Mesendoderm (in vitro differentiated cells): ENCODE results near the gene TRIM16.
"Not testable (repeated sequence)": the region's sequence is repeated elsewhere in the genome, so short reads cannot be mapped to it uniquely, and the experiment has no call there.

Experiments
- DNase-seq: peaks from one replicate; pipeline ENCODE4 v3.0.0; 2013
- H2AK5ac ChIP-seq: 2 replicates; pipeline ENCODE4 v1.6.1; 2013; ENCODE audit warnings: low read length, inconsistent platforms
- H2BK120ac ChIP-seq: 2 replicates; pipeline ENCODE4 v1.6.1; 2013; ENCODE audit warnings: low read depth, mild to moderate bottlenecking, low read length, moderate library complexity, mixed read lengths
- H2BK15ac ChIP-seq: replicated peaks from 2 replicates; pipeline ENCODE4 v1.6.1; 2013; ENCODE audit warnings: low read depth, mild to moderate bottlenecking, moderate library complexity
- H2BK5ac ChIP-seq: 2 replicates; pipeline ENCODE4 v1.6.1; 2013; ENCODE audit warnings: low read length, inconsistent platforms
- H3K18ac ChIP-seq: 2 replicates; pipeline ENCODE4 v1.6.1; 2013; ENCODE audit warnings: mild to moderate bottlenecking, low read length, mixed read lengths
- H3K23ac ChIP-seq: one replicate; pipeline ENCODE4 v1.6.1; 2013; ENCODE audit warnings: low read length
- H3K27ac ChIP-seq: 2 replicates; pipeline ENCODE4 v1.5.1; 2013; ENCODE audit warnings: low read depth, mild to moderate bottlenecking, inconsistent platforms, low read length, moderate library complexity
- H3K27me3 ChIP-seq: 2 replicates; pipeline ENCODE4 v1.6.1; 2013; ENCODE audit warnings: low read length, control low read depth, mild to moderate bottlenecking, inconsistent platforms; ENCODE audit not compliant: insufficient read depth, poor library complexity
- H3K36me3 ChIP-seq: 2 replicates; pipeline ENCODE4 v1.6.1; 2013; ENCODE audit warnings: low read length, inconsistent platforms; ENCODE audit not compliant: control insufficient read depth, insufficient read depth
- H3K4ac ChIP-seq: one replicate; pipeline ENCODE4 v1.6.1; 2013; ENCODE audit warnings: low read depth, mild to moderate bottlenecking, low read length, moderate library complexity
- H3K4me1 ChIP-seq: 2 replicates; pipeline ENCODE4 v1.6.1; 2013; ENCODE audit warnings: low read depth, low read length, inconsistent platforms; ENCODE audit not compliant: control insufficient read depth
- H3K4me2 ChIP-seq: 2 replicates; pipeline ENCODE4 v1.6.1; 2013; ENCODE audit warnings: low read length
- H3K4me3 ChIP-seq: 2 replicates; pipeline ENCODE4 v1.5.1; 2013; ENCODE audit warnings: mild to moderate bottlenecking, low read length
- H3K56ac ChIP-seq: one replicate; pipeline ENCODE4 v1.6.1; 2013; ENCODE audit warnings: low read length
- H3K79me1 ChIP-seq: 2 replicates; pipeline ENCODE4 v1.6.1; 2013; ENCODE audit warnings: low read length, inconsistent platforms
- H3K79me2 ChIP-seq: 2 replicates; pipeline ENCODE4 v1.6.1; 2013; ENCODE audit warnings: mild to moderate bottlenecking, low read length; ENCODE audit not compliant: control insufficient read depth, insufficient read depth
- H3K9ac ChIP-seq: 2 replicates; pipeline ENCODE4 v1.6.1; 2013; ENCODE audit warnings: low read length, inconsistent platforms
- H4K5ac ChIP-seq: one replicate; pipeline ENCODE4 v1.6.1; 2013; ENCODE audit warnings: low read length
- H4K8ac ChIP-seq: one replicate; pipeline ENCODE4 v1.6.1; 2013; ENCODE audit warnings: low read depth, mild to moderate bottlenecking, control low read depth, low read length, moderate library complexity
- WGBS: extraction: QIAGEN DNeasy Blood & Tissue Kit; methylation state at CpG from one replicate; pipeline ENCODE4 v1.1.7; 2013; ENCODE audit warnings: low lambda C conversion rate, missing lambda C conversion rate; ENCODE audit not compliant: insufficient coverage; ENCODE audit errors: extremely low coverage; 5-methylcytosine and 5-hydroxymethylcytosine counted together

The TRIM16 gene

DNA sequence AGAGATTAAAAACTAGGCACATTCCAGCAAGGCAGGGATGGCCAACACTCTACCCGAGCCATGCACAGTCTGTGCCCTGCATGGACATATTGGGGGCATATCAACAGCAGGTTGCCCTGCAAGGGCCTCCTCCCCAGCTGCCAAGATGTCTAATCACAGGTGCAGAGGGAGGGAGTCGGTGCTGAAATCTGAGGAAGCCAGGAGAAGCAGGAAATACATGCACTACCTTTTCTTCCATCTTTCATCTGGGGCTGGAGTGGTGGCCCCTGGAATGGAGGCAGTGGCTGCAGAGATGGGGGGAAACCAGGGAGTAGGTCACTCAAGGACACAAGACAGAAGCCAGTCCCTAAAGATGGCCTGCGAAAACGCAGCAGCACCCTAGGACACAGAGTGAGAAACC is 60.9 kb downstream of the TRIM16 start:
- not testable (repeated sequence) for H3K18ac ChIP-seq, H3K4ac ChIP-seq, H3K4me2 ChIP-seq, H3K23ac ChIP-seq, H3K4me3 ChIP-seq, H4K5ac ChIP-seq, H2BK5ac ChIP-seq, H3K9ac ChIP-seq, H2BK120ac ChIP-seq, H3K4me1 ChIP-seq, H4K8ac ChIP-seq, H3K36me3 ChIP-seq, H3K27ac ChIP-seq, DNase-seq, H3K79me1 ChIP-seq, H2BK15ac ChIP-seq, H3K79me2 ChIP-seq, H3K27me3 ChIP-seq, H2AK5ac ChIP-seq, H3K56ac ChIP-seq
- WGBS: no CpG with 5 or more reads among the region's 4 CpGs

DNA sequence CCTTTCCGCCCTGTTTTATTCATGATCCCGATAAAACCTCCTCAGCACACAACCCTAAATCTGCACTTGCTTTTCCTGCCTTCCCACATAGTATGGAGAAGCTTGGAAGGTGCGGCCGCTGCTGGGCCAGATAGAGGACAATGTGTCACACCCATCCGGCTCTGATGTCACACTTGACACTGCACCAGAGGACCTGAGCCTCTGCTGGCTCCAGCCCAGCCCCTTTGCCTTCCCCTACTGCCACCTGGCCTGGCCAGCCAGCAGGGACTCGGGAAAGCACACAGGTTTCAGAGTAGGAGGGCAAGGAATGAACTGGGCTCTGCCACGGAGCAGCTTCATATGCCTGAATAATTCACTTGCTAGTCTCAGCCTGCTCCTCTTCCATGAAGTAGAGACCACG is 62.0 kb downstream of the TRIM16 start:
- not testable (repeated sequence) for H3K27ac ChIP-seq, DNase-seq, H3K18ac ChIP-seq, H3K4me1 ChIP-seq, H3K79me2 ChIP-seq, H3K79me1 ChIP-seq, H4K5ac ChIP-seq, H3K9ac ChIP-seq, H4K8ac ChIP-seq, H3K23ac ChIP-seq, H2BK5ac ChIP-seq, H3K27me3 ChIP-seq, H3K4me3 ChIP-seq, H2BK120ac ChIP-seq, H3K4ac ChIP-seq, H3K4me2 ChIP-seq, H2AK5ac ChIP-seq, H3K36me3 ChIP-seq, H3K56ac ChIP-seq, H2BK15ac ChIP-seq
- WGBS: no CpG with 5 or more reads among the region's 8 CpGs

DNA sequence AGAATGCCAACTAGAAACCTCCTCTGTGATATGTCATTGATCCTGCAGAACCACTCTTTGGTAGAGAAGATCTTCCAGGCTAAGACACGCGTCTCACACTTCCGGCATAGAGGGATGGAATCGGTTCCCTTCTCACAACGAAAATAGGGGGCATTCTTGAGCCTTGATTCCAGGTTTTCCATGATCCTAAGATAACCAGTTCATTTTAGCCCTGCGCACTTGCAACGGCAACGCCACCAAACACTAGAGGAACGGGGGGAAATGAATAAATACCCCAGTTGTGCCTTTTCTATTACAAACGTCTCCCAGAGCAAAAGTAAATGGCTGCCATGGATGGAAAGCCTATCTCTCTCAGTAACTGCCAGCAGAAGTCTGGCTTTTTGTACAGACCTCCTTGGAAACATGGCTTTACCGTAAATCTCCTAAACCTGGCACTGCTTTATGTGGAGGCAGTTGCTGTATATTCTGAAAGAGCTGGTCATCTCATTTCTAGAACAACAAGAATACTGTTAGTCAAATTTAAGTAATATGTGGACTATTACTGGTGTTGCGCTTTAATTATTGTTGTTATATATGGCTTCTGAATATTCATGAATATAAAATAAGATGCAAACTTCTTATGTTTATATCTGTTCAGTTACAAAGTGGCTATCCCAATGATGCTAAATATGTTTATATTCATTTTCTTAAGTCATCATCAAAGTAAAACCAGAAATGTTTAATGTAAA is 64.6 kb downstream of the TRIM16 start, which contains the start of gene FBXW10B:
TSS of gene FBXW10B (minus strand) at position 374 of the 728 bp plus-strand sequence. CDS start at position 182, 192 bp downstream.
- not testable (repeated sequence) for H3K4me3 ChIP-seq, H3K36me3 ChIP-seq, H3K56ac ChIP-seq, H4K5ac ChIP-seq, H3K79me2 ChIP-seq, DNase-seq, H3K4me2 ChIP-seq, H3K27ac ChIP-seq, H2AK5ac ChIP-seq, H3K18ac ChIP-seq, H3K79me1 ChIP-seq, H3K4ac ChIP-seq, H3K27me3 ChIP-seq, H4K8ac ChIP-seq, H3K23ac ChIP-seq, H2BK15ac ChIP-seq, H2BK5ac ChIP-seq, H3K4me1 ChIP-seq, H2BK120ac ChIP-seq, H3K9ac ChIP-seq
- WGBS: no CpG with 5 or more reads among the region's 12 CpGs

DNA sequence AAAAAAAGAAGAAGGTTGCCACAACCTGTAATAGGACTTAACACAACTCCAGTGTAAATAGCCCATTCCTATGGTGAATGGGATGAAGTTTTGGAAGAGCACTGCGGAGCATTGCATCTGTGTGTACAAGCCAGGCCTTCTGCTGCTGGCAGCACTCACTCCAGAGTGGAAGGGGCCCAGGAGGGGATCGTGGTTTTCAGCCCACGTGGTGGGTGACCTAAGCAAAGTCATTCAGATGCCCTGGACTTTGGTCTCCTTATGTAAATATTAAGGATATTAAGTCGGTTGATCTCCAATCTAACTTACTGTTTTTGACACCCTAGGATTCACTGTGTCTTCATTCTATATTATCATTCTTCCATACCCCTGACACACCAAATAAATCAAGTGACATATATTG is 67.3 kb downstream of the TRIM16 start:
- H4K5ac ChIP-seq, H4K8ac ChIP-seq, H2BK120ac ChIP-seq, H3K27ac ChIP-seq, H3K4ac ChIP-seq, H2BK5ac ChIP-seq, H3K4me2 ChIP-seq, H2AK5ac ChIP-seq, H3K79me1 ChIP-seq, H2BK15ac ChIP-seq, H3K79me2 ChIP-seq, DNase-seq, H3K18ac ChIP-seq, H3K4me1 ChIP-seq, H3K36me3 ChIP-seq, H3K27me3 ChIP-seq, H3K56ac ChIP-seq, H3K9ac ChIP-seq, H3K4me3 ChIP-seq, H3K23ac ChIP-seq: not testable (repeated sequence)
- no CpG with 5 or more reads among the region's 4 CpGs for WGBS

DNA sequence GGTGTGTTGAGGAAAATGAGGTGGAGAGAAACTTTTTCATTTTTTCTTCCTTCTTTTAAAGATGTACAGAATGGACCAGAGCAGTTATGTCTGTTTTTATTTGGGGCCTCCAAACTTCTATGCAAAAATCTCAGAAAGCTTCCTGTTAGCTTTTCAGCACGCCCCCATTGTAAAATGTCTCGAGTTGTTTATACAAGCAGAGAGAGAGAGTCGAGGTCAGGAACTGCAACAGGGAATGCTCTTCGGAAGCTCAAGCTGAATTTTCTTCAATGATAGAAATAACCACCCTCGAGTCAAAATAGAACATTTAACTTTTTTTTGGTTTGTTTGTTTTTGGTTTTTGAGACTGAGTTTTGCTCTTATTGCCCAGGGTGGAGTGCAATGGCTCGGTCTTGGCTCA is 68.3 kb downstream of the TRIM16 start:
- H4K8ac ChIP-seq, H4K5ac ChIP-seq, H3K4ac ChIP-seq, H3K36me3 ChIP-seq, H3K4me2 ChIP-seq, H3K4me1 ChIP-seq, H3K56ac ChIP-seq, H2BK120ac ChIP-seq, H3K4me3 ChIP-seq, H2BK15ac ChIP-seq, H3K27me3 ChIP-seq, DNase-seq, H3K9ac ChIP-seq, H3K18ac ChIP-seq, H3K27ac ChIP-seq, H3K23ac ChIP-seq, H2AK5ac ChIP-seq, H3K79me1 ChIP-seq, H2BK5ac ChIP-seq, H3K79me2 ChIP-seq: not testable (repeated sequence)
- WGBS: no CpG with 5 or more reads among the region's 6 CpGs

DNA sequence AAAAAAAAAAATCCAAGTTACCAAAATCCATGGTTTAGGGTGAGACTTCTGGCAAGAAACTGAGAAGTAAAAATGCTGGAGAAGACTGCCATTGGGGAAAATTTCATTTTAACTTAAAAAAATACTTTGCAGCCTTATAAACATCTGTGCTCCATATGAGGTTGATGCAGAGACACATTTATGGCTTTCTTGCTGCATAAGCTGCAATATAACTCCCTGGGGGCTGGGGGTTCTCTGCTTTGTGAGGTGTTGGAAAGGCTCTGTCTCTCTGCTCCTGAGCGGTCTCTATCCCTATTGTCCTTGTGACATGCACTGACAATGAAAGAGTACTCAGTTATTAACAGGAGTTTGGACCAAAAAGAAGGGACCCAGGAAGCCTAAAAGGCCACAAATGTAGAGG is 71.0 kb downstream of the TRIM16 start:
- not testable (repeated sequence) for H2AK5ac ChIP-seq, H3K36me3 ChIP-seq, H3K27ac ChIP-seq, H3K4ac ChIP-seq, H4K5ac ChIP-seq, H2BK5ac ChIP-seq, H4K8ac ChIP-seq, H3K79me1 ChIP-seq, H3K9ac ChIP-seq, H3K4me2 ChIP-seq, H3K18ac ChIP-seq, H2BK15ac ChIP-seq, H3K4me1 ChIP-seq, H3K23ac ChIP-seq, H2BK120ac ChIP-seq, H3K4me3 ChIP-seq, H3K56ac ChIP-seq, DNase-seq, H3K27me3 ChIP-seq, H3K79me2 ChIP-seq
- no CpG with 5 or more reads among the region's 1 CpG for WGBS
